Stimulated activated CD4-positive, alpha-beta T cell treated with anti-CD3 and anti-CD28 coated beads, Interleukin-4, amount 100 ng/mL, for 48 hours (primary cell): ENCODE data around the gene CYB561D1.
"Not testable (repeated sequence)": the region's sequence is repeated elsewhere in the genome, so short reads cannot be mapped to it uniquely, and the experiment has no call there.

Experiments used
- DNase-seq, 2 donors: peaks; one replicate each; pipeline ENCODE4 v3.0.0-alpha.2; 2020; ENCODE audit warnings: low read depth in 2 of 2

Gene CYB561D1

GRCh38 chr1:109493805-109494539 is at the start of gene CYB561D1:
TSS of gene CYB561D1 (plus strand) at chr1:109494094. CDS start at chr1:109494140, 46 bp downstream.
- peak; percentile 87 for DNase-seq

GRCh38 chr1:109444346-109444745 is 49.5 kb upstream of the CYB561D1 start:
- no peak for DNase-seq

- not testable (repeated sequence) for DNase-seq
These were observed 47.8 kb upstream of the CYB561D1 start for GRCh38 chr1:109445949-109446695.

GRCh38 chr1:109447524-109447923 is 46.4 kb upstream of the CYB561D1 start:
- DNase-seq: no peak

GRCh38 chr1:109454497-109455133 is 39.3 kb upstream of the CYB561D1 start:
- DNase-seq: no peak

GRCh38 chr1:109457819-109458218 is 36.1 kb upstream of the CYB561D1 start:
- DNase-seq: no peak

- no peak for DNase-seq
These were observed 27.8 kb upstream of the CYB561D1 start for GRCh38 chr1:109466125-109466451.

GRCh38 chr1:109466452-109467300 is 27.2 kb upstream of the CYB561D1 start, which contains the start of gene SYPL2:
TSS of gene SYPL2 (plus strand) at chr1:109466546. CDS start at chr1:109466844, 298 bp downstream.
- DNase-seq: no peak

- no peak for DNase-seq
These were observed 26.6 kb upstream of the CYB561D1 start for GRCh38 chr1:109467301-109467777.

- no peak for DNase-seq
These were observed 25.8 kb upstream of the CYB561D1 start for GRCh38 chr1:109468061-109468460.

GRCh38 chr1:109468903-109469302 is 25.0 kb upstream of the CYB561D1 start:
- DNase-seq: no peak

GRCh38 chr1:109470245-109470644 is 23.6 kb upstream of the CYB561D1 start:
- DNase-seq: no peak

- DNase-seq: no peak
These were observed 21.1 kb upstream of the CYB561D1 start for GRCh38 chr1:109472779-109473178.

GRCh38 chr1:109473284-109474057 is 20.4 kb upstream of the CYB561D1 start:
- DNase-seq: not testable (repeated sequence)

GRCh38 chr1:109474697-109475096 is 19.2 kb upstream of the CYB561D1 start:
- DNase-seq: no peak

GRCh38 chr1:109475261-109475660 is 18.6 kb upstream of the CYB561D1 start:
- DNase-seq: no peak

- no peak for DNase-seq
These were observed 17.1 kb upstream of the CYB561D1 start for GRCh38 chr1:109476825-109477224.

- DNase-seq: no peak
These were observed 16.1 kb upstream of the CYB561D1 start for GRCh38 chr1:109477821-109478220.

- DNase-seq: no peak
These were observed 15.1 kb upstream of the CYB561D1 start for GRCh38 chr1:109478806-109479205.

GRCh38 chr1:109479311-109479710 is 14.6 kb upstream of the CYB561D1 start:
- no peak for DNase-seq

GRCh38 chr1:109479901-109480300 is 14.0 kb upstream of the CYB561D1 start:
- no peak for DNase-seq
